ENCODE data around the gene TSPAN2.
"Not testable (repeated sequence)": the region's sequence is repeated elsewhere in the genome, so short reads cannot be mapped to it uniquely, and the experiment has no call there.

TSPAN2 gene

DNA sequence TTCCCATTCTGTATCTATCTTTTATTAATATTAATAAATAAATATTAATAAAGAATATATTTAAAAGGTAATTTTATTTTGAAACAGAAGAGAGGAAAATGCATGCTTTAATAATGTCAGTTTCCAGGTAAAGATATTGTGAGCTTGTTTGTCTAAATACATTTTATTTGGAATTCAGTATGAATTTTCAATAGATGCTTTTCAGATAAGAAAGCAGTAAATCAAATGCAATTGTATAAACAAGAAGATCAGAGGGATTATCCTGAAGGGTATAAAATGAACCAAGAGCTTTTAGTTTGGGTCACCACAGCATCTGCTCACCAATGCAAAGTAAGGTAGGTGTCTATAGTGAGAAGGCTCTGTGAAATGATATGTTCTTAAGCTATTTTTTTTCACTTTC lies 59.8 kb downstream of the TSPAN2 start, which contains the start of gene TSHB:
Gene TSHB, plus strand, starts transcription at position 301 of the 400 bp plus-strand sequence. CDS start 3,537 bp downstream, outside the sequence.
- DNase-seq = no peak

DNA sequence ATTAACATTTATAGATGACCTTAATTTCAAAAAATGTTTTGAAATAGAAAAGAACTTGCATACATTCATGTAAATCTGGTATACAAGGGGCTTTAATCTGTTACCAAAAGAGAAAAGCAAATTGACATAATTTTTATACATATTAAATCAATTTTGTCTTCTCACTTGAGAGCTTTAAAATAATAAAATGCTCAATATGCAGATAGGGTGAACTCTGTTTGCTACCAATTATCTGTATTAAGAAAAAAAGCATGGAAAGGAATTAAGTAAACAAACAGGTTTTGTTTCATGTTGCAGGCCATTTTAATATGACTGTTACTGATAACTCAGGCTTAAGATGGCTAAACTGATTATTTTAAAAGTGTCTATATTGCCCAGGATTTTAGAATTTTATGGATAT lies 65.7 kb downstream of the TSPAN2 start:
- no peak for DNase-seq

DNA sequence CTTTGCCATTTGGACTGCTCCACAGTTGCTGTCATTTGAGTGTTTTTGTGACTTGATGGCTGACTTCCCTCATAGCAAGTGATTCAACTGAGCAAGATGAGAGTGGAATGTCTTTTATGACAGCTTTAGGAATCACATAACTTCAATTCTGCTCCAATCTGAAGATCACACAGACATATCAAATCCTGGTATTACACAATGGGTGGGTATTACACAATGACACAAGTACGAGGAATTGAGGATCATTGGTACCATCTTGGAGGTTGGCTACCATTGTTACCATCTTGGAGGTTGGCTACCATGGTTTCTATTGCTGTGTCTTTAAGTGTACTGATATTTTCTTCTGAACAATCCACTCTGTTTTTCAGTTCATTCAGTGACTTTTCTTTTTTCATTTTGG lies 68.2 kb downstream of the TSPAN2 start:
- DNase-seq = no peak

DNA sequence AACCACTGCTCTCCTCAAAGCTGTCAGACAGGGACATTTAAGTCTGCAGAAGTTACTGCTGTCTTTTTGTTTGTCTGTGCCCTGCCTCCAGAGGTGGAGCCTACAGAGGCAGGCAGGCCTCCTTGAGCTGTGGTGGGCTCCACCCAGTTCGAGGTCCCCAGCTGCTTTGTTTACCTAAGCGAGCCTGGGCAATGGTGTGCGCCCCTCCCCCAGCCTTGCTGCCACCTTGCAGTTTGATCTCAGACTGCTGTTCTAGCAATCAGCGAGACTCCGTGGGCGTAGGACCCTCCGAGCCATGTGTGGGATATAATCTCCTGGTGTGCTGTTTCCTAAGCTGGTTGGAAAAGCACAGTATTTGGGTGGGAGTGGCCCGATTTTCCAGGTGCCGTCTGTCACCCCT lies 69.8 kb downstream of the TSPAN2 start:
- DNase-seq = not testable (repeated sequence)

DNA sequence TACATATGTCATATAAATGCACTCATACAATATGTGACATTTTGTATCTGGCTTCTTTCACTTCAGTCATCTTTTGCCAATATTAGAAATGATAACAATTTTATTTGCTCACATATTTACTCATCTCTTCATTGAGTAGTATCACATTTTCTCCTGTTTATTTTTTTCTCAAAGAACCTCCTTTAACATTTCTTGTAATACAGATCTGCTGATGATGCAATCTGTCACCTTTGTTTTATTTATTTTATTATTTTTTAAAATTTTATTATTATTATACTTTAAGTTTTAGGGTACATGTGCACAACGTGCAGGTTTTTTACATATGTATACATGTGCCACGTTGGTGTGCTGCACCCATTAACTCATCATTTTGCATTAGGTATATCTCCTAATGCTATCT lies 75.5 kb downstream of the TSPAN2 start:
- DNase-seq = no peak

DNA sequence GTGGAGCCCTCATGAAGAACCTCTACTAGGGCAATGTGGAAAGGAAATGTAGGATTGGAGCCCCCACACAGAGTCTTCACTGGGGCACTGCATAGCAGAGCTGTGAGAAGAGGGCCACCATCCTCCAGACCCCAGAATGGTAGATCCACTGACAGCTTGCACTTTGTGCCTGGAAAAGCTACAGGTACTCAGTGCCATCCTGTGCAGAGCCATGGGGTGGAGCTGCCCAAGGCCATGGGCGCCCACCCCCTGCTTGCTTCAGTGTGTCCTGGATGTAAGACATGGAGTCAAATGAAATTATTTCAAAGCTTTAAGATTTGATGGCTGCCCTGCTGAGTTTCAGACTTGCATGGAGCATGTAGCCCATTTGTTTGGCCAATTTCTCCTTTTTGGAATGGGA lies 76.9 kb downstream of the TSPAN2 start:
- DNase-seq = no peak

DNA sequence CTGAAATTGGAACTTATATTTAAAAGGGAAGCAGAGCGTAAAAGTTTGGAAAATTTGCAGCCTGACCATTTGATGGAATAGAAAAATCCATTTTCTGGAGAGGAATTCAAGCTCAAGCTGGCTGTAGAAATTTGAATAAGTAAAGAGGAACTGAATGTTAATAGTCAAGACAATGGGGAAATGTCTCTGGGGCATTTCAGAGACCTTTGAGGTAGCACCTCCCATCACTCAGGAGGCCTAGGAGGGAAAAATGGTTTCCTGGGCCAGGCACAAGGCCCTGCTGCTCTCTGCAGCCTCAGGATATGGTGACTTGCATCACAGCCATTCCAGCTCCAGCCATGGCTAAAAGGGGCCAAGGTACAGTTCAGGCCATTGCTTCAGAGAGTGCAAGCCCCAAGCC lies 77.3 kb downstream of the TSPAN2 start:
- no peak for DNase-seq

DNA sequence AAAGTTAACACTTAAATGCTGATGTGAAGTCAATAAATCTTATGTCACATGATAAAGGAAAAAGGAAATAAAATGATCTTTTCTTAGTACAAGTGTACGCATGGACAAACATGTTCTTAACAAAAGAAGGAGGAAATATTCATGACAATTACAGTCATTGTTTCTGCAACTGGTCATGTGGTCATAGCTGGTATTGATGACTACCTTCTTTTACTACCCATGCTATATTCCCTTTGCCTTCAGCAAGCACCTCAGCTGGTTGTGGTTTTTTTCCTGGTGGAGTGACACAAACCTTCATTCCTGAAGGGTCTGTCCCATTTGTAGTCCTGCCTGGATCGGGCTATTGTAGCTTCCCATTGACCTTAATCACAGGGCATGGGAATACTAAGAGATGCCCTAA lies 83.1 kb downstream of the TSPAN2 start:
- no peak for DNase-seq
